Neuronal stem cell (in vitro differentiated cells): ENCODE data around the gene THBS3. TPM values are rescaled to one million over a fixed set of nuclear protein-coding genes. Genes with fewer than 3 reads are reported as not detected.
"Not testable (repeated sequence)": the region's sequence is repeated elsewhere in the genome, so short reads cannot be mapped to it uniquely, and the experiment has no call there.

Experiments
- DNase-seq: peaks from one replicate; pipeline ENCODE4 v3.0.0-alpha.2; 2013; ENCODE audit warnings: low spot score
- H2AFZ ChIP-seq: one replicate; pipeline ENCODE4 v1.6.1; 2013; ENCODE audit warnings: mild to moderate bottlenecking, low read length, inconsistent platforms
- H2AK5ac ChIP-seq: 2 replicates; pipeline ENCODE4 v1.6.1; 2013; ENCODE audit warnings: low read depth, mild to moderate bottlenecking, inconsistent platforms, low read length, moderate library complexity, mixed read lengths
- H2BK120ac ChIP-seq: 2 replicates; pipeline ENCODE4 v1.6.1; 2013; ENCODE audit warnings: low read depth, mild to moderate bottlenecking, inconsistent platforms, low read length, moderate library complexity, mixed read lengths
- H2BK12ac ChIP-seq: one replicate; pipeline ENCODE4 v1.6.1; 2013; ENCODE audit warnings: low read length, inconsistent platforms
- H2BK15ac ChIP-seq: 2 replicates; pipeline ENCODE4 v1.6.1; 2013; ENCODE audit warnings: mild to moderate bottlenecking, low read length, inconsistent platforms, mixed read lengths
- H2BK5ac ChIP-seq: one replicate; pipeline ENCODE4 v1.6.1; 2013; ENCODE audit warnings: inconsistent platforms, mild to moderate bottlenecking, low read length, moderate library complexity
- H3K14ac ChIP-seq: one replicate; pipeline ENCODE4 v1.6.1; 2013; ENCODE audit warnings: low read length, inconsistent platforms
- H3K18ac ChIP-seq: 2 replicates; pipeline ENCODE4 v1.6.1; 2013; ENCODE audit warnings: low read length, inconsistent platforms
- H3K23ac ChIP-seq: 2 replicates; pipeline ENCODE4 v1.6.1; 2013; ENCODE audit warnings: low read depth, mild to moderate bottlenecking, mixed read lengths, low read length, inconsistent platforms; ENCODE audit not compliant: poor library complexity
- H3K27ac ChIP-seq: replicated peaks from 3 replicates; pipeline ENCODE4 v1.5.1; 2013; ENCODE audit warnings: low read length, inconsistent platforms
- H3K27me3 ChIP-seq, 3 experiments: 2 replicates each; pipeline ENCODE4 v1.6.1; 2013; ENCODE audit warnings: low read length in 3 of 3, mild to moderate bottlenecking in 2 of 3, inconsistent platforms in 1 of 3, low read depth in 1 of 3, mixed read lengths in 1 of 3, moderate library complexity in 1 of 3; ENCODE audit not compliant: control insufficient read depth in 3 of 3, insufficient read depth in 3 of 3
- H3K36me3 ChIP-seq, 2 donors: replicated peaks in 1 of 2; 2 replicates each; pipeline ENCODE4 v1.6.1; 2013; ENCODE audit warnings: low read length in 2 of 2; ENCODE audit not compliant: control insufficient read depth in 2 of 2, insufficient read depth in 2 of 2
- H3K4ac ChIP-seq: 2 replicates; pipeline ENCODE4 v1.6.1; 2013; ENCODE audit warnings: inconsistent platforms, mild to moderate bottlenecking, low read length, moderate library complexity
- H3K4me1 ChIP-seq, 2 donors: 1 replicate in 1 of 2; 2 replicates in 1 of 2; pipeline ENCODE4 v1.6.1; 2013; ENCODE audit warnings: low read length in 2 of 2, low read depth in 1 of 2; ENCODE audit not compliant: control insufficient read depth in 2 of 2, insufficient read depth in 1 of 2
- H3K4me2 ChIP-seq: one replicate; pipeline ENCODE4 v1.6.1; 2013; ENCODE audit warnings: mild to moderate bottlenecking, low read length, inconsistent platforms; ENCODE audit not compliant: insufficient read depth, poor library complexity, severe bottlenecking
- H3K4me3 ChIP-seq, 2 donors: 2 replicates each; pipeline ENCODE4 v1.5.1; 2013; ENCODE audit warnings: low read length in 2 of 2, mild to moderate bottlenecking in 2 of 2, inconsistent platforms in 1 of 2, moderate library complexity in 1 of 2
- H3K79me1 ChIP-seq: one replicate; pipeline ENCODE4 v1.6.1; 2013; ENCODE audit warnings: low read depth, mild to moderate bottlenecking, inconsistent platforms, low read length, moderate library complexity
- H3K9ac ChIP-seq: one replicate; pipeline ENCODE4 v1.6.1; 2013; ENCODE audit warnings: mild to moderate bottlenecking, low read depth, low read length, inconsistent platforms; ENCODE audit not compliant: poor library complexity
- H3K9me3 ChIP-seq, 2 donors: replicated peaks in 1 of 2; 2 replicates each; pipeline versions ENCODE3 to v1.6.1; 2013; ENCODE audit warnings: low read length in 2 of 2, mild to moderate bottlenecking in 2 of 2, inconsistent platforms in 1 of 2, low read depth in 1 of 2, mixed read lengths in 1 of 2, moderate library complexity in 1 of 2; ENCODE audit not compliant: control insufficient read depth in 2 of 2, insufficient read depth in 1 of 2
- H4K8ac ChIP-seq: one replicate; pipeline ENCODE4 v1.6.1; 2013; ENCODE audit warnings: low read depth, mild to moderate bottlenecking, inconsistent platforms, low read length, moderate library complexity
- H4K91ac ChIP-seq: one replicate; pipeline ENCODE4 v1.6.1; 2013; ENCODE audit warnings: low read length, low read depth, mild to moderate bottlenecking, inconsistent platforms; ENCODE audit not compliant: poor library complexity
- WGBS, 2 donors: extraction: QIAGEN DNeasy Blood & Tissue Kit; methylation state at CpG; one replicate each; pipeline ENCODE4 v1.1.7; 2013; ENCODE audit warnings: missing lambda C conversion rate in 2 of 2, mixed read lengths in 1 of 2; ENCODE audit not compliant: insufficient read length in 2 of 2, insufficient replicate concordance in 1 of 2; ENCODE audit errors: extremely low coverage in 2 of 2; 5-methylcytosine and 5-hydroxymethylcytosine counted together
- small RNA-seq: library from polyadenylated mRNA; stranded (forward); fragments of <200 nt; extraction: miRNeasy Mini kit (QIAGEN cat#:217004); gene quantifications from one replicate; pipeline ENCODE3, GENCODE V24; 2013; ENCODE audit not compliant: insufficient read depth

The THBS3 gene

DNA sequence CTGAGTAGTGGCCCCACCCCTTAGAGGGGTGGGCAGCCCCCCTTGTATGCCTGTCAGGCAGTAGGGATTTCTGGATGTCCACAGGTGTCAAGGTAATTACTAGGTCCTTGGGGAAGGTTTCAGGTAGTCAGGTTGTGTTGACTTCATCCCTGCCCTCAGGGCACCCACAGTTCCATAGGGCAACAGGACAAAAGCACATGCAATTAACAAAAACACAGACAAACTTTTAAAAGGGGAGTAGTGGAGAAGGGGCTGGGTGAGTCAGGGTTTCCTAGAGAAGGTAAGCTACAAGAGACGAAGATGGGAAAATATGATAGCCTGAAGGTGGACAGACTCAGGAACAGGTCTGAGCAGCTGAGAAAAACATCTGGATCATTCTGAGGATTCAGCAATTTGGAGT, 48.7 kb downstream of the THBS3 start:
- Histone ChIP-seq H3K4me1 (no peaks in the 10 kb centered on the region), H3K27me3 (peaks cover 0 to 7% (median 0%) of the 10 kb centered on the region in 3 experiments), H3K36me3 (no peaks in the 10 kb centered on the region), H3K9ac (no peak overlapping the region), H2AFZ (no peak overlapping the region), H4K8ac (no peak overlapping the region), H3K4ac (no peak overlapping the region), H2BK15ac (no peak overlapping the region), H2BK12ac (no peak overlapping the region), H2BK5ac (no peak overlapping the region), H3K4me3 (no peak overlapping the region), H3K14ac (no peak overlapping the region), H3K23ac (no peak overlapping the region), H3K4me2 (no peak overlapping the region), H2BK120ac (no peak overlapping the region), H3K27ac (no peak overlapping the region), H4K91ac (no peak overlapping the region), H3K18ac (no peak overlapping the region), H3K79me1 (no peaks in the 10 kb centered on the region), H3K9me3 (no peaks in the 10 kb centered on the region), H2AK5ac (no peak overlapping the region)
- whole genome bisulfite sequencing, 2 donors = no CpG with 5 or more reads among the region's 1 CpG
- no peak for DNase-seq

DNA sequence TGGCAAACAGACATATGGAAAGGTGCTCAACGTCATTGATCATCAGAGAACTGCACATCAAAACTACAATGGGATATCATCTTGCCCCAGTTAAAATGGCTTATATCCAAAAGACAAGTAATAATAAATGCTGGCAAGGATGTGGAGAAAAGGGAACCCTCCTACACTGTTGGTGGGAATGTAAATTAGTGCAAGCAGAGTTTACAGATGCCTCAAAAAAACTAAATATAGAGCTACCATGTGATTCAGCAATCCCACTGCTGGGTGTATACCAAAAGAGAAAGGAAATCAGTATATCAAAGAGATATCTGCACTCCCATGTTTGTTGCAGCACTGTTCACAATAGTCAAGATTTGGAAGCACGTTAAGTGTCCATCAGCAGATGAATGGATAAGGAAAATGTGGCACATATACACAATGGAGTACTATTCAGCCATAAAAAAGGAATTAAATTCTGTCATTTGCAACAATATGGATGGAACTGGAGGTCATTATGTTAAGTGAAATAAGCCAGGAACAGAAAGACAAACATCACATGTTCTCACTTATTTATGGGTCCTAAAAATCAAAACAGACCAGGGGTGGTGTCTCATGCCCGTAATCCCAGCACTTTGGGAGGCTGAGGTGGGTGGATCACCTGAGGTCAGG, 51.6 kb downstream of the THBS3 start:
- WGBS, 2 donors = no CpG with 5 or more reads among the region's 3 CpGs

More for the DNA sequence above, 51.6 kb downstream of the THBS3 start:
- H3K9ac ChIP-seq, DNase-seq, H3K27ac ChIP-seq, H2AK5ac ChIP-seq, H2BK120ac ChIP-seq, H3K9me3 ChIP-seq, H2BK15ac ChIP-seq, H3K18ac ChIP-seq, H2BK5ac ChIP-seq, H3K4me2 ChIP-seq, H3K79me1 ChIP-seq, H3K4me3 ChIP-seq, H4K91ac ChIP-seq, H4K8ac ChIP-seq, H3K23ac ChIP-seq, H3K4me1 ChIP-seq, H3K4ac ChIP-seq, H3K14ac ChIP-seq, H3K27me3 ChIP-seq, H2AFZ ChIP-seq, H3K36me3 ChIP-seq, H2BK12ac ChIP-seq: not testable (repeated sequence)

Small RNA genes lying within 50 kb of the gene (small RNA-seq; reads per million reads assigned to genes)
- not detected for gene HMGN2P18
